HG03108 (cell line): Measurements from ENCODE around the gene ABCA9.
"Not testable (repeated sequence)": the region's sequence is repeated elsewhere in the genome, so short reads cannot be mapped to it uniquely, and the experiment has no call there.

Experiments used
- ATAC-seq: cut with Tn5 transposase; IDR thresholded peaks from one replicate; pipeline ENCODE4 v1.9.1; 2021; ENCODE audit warnings: moderate library complexity; ENCODE audit not compliant: unreplicated experiment

The ABCA9 gene, protein sequence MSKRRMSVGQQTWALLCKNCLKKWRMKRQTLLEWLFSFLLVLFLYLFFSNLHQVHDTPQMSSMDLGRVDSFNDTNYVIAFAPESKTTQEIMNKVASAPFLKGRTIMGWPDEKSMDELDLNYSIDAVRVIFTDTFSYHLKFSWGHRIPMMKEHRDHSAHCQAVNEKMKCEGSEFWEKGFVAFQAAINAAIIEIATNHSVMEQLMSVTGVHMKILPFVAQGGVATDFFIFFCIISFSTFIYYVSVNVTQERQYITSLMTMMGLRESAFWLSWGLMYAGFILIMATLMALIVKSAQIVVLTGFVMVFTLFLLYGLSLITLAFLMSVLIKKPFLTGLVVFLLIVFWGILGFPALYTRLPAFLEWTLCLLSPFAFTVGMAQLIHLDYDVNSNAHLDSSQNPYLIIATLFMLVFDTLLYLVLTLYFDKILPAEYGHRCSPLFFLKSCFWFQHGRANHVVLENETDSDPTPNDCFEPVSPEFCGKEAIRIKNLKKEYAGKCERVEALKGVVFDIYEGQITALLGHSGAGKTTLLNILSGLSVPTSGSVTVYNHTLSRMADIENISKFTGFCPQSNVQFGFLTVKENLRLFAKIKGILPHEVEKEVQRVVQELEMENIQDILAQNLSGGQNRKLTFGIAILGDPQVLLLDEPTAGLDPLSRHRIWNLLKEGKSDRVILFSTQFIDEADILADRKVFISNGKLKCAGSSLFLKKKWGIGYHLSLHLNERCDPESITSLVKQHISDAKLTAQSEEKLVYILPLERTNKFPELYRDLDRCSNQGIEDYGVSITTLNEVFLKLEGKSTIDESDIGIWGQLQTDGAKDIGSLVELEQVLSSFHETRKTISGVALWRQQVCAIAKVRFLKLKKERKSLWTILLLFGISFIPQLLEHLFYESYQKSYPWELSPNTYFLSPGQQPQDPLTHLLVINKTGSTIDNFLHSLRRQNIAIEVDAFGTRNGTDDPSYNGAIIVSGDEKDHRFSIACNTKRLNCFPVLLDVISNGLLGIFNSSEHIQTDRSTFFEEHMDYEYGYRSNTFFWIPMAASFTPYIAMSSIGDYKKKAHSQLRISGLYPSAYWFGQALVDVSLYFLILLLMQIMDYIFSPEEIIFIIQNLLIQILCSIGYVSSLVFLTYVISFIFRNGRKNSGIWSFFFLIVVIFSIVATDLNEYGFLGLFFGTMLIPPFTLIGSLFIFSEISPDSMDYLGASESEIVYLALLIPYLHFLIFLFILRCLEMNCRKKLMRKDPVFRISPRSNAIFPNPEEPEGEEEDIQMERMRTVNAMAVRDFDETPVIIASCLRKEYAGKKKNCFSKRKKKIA (N-terminal part only)

DNA sequence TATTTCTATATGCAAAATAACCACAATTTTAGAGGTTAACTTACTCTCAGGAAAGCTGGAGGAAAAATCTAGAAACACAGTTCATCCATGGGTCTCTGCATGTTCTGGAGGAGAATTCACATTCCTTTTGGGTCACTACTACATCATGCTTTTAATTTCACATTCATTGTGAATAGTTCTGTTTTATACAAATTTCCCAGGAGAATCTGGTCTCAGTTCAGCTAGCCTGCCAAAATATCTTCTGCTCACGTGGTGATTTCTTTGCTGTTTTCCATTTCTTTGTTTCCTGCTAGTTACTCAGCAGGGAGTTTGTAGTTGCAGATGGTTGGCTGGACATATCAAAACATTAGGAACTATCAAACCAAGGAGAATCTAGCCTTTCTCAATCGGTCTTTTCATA is at the start of gene ABCA9:
ABCA9 (minus strand) TSS at position 106 of the 400 bp plus-strand sequence. CDS start 9,801 bp downstream, outside the sequence.
- ATAC-seq: no peak

DNA sequence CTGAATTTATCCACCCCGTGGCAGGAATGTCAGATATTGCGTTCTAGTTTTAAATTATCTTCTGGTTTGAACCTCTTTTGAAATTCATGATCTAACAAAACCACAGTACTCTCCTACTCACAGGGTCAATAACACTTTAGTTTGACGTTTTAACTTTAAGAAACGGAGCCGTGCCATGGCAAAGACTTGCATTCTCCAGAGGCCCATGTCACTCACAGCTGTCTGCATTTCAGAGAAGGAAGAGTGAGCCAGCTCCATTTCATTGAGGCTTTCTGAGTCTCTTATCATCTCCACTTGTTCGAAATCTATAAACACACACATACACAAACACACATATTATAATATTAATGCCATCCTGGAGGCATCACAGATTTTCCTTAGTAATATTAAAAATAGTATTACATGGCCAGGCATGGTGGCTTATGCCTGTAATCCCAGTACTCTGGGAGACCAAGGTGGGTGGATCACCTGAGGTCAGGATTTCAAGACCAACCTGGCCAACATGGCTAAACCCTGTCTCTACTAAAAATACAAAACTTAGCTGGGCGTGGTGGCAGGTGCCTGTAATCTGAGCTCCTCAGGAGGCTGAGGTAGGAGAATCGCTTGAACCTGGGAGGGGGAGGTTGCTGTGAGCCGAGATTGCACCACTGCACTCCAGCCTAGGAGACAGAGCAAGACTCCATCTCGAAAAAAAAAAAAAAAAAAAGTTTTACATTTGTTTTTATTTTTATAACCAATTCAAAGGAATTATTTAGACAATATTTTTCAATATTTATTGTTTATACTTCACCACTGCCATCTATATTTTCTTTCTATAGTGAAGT is 45.4 kb upstream of the ABCA9 start:
- no peak for ATAC-seq

DNA sequence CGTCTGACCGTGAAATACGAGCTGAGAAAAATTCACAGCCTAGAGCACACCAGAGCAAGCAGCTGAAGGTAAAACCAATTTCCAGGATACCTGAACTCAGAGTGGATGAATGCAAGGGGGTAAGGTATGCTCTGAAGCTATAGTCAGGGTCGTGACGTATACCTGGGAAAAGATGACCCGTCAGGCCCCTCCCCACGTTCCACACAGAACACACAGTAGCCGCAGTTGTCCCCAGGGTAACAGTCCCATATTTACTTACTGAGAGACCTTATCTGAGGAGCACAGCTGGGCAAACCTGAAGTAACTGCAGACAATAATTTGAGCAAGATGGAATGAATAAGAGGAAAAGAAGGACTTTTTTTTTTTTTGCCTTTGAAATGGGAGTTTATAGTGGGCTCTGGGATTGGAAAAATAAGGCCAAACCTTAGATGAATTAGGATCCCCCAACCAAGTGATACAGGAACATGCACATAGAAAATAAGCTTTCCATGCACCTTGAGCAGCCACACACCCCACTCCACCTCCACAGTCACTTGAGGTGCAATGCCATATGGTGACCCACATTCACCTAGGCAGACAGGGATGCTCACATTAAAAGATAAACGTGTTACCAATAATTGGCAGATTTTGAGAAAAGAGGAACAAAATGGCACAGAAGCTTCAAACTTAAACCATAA is 43.0 kb upstream of the ABCA9 start:
- no peak for ATAC-seq

DNA sequence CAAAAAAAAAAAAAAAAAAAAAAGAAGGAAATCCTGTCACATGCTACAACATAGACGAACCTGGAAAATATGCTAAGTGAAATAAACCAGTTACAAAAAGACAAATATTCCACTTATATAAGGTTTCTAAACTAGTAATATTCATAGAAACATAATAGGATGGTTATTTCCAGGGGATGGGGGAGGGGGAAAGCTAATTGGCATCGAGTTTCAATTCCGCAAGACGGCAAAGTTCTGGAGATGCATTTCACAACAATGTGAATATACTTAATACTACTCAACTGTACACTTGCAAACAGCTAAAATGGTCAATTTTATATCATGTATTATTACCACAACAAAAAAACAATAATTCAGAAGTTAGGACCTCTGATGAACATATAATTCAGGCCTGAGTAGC is 37.9 kb upstream of the ABCA9 start:
- no peak for ATAC-seq

DNA sequence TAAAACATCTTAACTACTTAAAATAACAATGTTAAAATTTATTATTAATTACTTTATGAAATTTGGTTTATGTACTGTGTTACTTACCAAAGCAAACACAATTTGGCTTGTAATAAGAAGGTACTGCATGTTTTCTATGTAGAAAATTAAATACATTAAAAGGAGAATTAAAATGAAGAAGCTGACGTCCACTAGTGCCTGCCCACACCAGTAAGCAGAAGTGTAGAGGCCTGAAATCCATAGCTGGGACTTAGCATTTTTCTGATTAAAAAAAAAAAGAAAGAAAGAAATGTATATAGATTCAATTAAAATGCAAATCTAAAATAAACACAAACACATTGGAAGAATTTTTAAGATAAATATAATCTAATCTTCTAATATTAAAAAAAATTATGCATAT is 35.8 kb upstream of the ABCA9 start:
- no peak for ATAC-seq

DNA sequence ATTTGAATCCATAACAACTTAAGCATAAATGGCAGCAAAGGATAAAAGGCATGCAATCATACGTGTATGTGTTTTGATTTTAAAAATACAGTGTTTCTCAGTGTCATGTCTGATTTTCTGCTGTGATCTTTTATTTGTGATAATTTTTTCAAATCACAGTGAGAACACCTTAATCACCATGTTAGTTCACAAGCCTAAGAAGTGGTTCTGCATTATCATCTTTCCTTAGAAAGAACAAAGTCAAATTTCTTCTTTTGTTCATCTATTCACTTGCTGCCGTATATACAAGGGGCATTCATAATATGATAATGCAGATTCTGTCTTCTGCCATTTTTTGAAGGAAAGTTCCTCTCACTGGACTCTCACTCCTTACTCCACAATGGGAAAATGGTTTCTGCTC is 33.3 kb upstream of the ABCA9 start:
- ATAC-seq: no peak

DNA sequence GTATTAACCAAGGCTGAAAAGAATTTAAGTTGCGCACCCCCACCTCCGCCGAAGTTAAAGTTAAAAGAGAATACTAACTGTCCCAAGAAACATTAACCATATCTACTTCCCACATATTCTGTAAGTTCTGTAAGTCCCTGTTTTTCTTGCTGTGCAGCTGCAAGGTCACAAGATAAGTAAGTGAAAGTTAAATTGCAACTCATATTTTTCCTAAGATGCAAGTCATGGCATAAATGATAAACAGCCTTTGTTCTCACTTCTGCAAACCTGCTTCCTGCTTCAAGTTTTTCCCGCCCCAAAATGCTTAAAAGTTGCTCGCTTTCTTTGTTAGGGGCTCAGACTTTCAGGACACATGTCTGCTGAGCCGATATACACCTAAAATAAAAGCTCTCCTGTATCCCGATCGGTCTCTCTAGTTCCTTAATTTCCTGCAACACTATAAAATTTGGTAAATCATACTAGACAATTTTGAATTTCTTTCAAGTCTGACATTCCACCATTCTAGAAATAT is 32.6 kb upstream of the ABCA9 start:
- ATAC-seq: no peak

DNA sequence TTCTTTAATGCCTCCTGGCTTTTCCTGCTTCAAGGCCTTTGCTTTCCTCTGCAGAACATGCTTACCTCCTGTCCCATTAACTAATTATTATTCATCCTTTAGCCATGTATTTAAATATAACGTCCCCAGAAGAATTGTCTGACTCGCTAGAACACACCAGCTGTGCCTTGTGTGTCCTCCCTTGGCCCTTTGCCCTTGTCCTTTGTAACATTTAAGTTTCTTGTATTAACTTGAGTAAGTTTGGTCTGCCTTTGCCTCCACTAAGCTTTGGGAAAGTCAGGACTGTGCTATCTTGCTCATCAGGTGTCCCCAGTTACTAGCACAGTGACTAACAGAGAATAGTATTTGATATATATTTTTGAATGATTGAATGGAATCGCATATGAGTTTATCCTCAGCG is 29.6 kb upstream of the ABCA9 start:
- no peak for ATAC-seq

DNA sequence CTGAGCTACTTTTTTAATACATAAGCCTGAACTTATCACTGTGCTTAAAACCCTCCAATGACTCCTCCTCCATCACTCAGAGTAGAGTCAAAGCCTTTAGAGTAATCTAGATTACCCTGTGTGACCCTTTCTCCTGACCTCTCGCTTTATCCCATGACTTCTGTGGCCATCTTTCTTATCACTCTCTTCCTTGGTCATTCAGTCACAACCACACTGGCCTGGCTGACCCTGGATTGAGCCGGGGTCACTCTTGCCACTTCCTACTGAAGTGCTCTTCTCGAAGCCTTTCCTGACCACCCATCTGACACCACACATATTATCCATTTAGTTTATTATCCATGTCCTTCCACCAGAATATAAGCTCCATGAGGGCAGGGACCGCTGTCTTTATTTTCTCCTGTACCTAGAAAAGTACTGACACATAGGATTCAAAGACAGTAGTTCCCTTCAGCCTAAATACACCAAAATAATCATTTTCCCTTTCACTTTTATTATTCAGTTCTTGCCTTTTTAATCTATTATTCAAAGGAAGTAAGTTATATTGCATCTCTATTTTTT is 28.0 kb upstream of the ABCA9 start:
- ATAC-seq: no peak

DNA sequence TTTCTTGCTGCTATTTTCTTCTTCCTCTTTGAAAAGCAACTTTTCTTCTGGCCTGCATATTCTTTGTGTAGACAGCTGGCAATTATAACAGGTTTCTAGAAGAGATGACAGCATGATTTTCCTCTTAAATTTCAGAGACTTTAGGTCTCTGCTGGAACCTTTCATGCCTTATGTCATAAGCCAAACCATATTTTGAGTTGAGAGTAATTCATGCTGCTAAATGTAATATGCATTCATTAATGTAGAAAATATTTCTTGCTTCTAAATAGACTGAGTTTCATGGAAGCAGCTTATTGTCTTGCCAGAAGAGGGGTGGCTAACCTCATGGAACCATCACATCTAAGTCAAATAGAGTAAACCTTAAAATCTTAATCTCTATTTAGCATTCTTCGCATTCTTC is 25.9 kb upstream of the ABCA9 start:
- no peak for ATAC-seq

DNA sequence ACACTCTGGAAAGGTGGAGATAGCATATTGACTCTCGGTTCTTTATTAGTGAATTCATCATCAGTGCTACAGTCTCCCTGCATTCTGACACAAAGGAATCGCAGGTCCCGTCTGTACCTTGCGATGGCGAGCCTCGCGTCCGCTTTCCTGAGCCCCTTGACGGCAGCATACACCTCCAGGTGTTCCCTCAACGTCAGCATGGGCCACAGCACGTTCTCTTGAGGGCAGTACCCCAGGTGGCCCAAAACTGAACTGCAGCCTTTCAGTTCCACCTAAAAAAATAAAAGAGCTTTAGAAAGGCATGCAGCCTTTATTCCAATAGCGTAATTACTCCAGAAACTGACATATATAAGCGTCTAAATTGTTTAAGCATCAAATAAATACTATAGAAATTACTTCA is 24.2 kb upstream of the ABCA9 start:
- ATAC-seq: no peak

DNA sequence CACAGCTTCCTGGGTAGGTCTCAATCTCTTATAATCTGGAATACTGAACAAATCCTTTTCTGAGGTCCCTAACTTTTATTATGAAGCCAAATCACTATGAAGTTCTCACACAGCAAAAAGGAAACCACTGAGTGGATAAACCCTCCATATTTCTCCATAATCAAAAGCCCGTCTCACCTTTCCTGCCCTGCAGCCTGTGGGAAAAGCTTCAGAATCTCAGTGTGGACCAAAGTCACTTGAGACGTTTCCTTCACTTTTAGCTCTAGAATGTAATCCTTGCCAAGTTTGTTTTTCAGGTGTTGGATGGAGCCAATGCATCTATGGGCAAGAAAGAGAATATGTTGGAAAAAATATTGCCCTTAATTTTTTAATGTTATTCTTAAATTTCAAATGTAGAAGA is 22.0 kb upstream of the ABCA9 start:
- ATAC-seq: no peak

DNA sequence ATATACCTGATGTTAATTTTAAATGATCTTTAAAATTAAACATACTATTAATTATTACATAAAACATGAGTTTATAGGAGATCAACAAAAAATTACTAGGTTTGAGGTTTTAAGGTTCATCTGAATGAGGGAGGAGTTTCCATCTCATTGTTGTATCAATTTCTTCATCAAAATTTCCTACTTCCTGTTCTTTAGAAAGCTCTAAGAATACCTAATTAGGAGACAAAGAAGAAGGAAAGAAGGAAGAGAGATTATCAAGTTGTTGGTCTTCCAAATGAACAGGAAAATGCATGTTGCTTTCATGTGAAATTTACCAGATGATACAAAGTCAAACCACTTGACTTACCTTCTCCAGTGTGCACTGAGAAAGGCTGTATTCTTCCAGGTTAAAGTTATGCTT is 18.1 kb upstream of the ABCA9 start:
- ATAC-seq: no peak

DNA sequence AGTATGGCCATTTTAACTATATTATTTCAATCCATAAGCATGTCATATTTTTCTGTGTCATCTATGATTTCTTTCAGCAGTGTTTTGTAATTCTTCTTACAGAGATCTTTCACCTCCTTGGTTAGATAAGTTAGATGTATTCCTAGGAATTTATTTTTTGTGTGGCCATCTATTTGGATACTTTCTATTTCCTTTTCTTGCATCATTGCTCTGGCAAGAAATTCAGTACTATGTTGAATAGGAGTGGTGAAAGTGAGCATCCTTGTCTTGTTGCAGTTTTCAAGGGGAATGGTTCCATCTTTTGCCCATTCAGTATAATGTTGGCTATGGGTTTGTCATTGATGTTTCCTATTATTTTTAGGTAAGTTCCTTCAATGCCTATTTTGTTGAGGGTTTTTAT is 15.1 kb upstream of the ABCA9 start:
- ATAC-seq: no peak

DNA sequence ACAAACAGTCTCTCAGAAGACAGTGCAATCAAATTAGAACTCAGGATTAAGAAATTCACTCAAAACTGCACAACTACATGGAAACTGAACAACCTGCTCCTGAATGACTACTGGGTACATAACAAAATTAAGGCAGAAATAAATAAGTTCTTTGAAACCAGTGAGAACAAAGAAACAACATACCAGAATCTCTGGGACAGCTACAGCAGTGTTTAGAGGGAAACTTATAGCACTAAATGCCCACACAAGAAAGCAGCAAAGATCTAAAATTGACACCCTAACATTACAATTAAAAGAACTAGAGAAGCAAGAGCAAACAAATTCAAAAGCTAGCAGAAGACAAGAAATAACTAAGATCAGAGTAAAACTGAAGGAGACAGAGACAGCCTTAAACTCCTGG is 12.7 kb upstream of the ABCA9 start:
- not testable (repeated sequence) for ATAC-seq

DNA sequence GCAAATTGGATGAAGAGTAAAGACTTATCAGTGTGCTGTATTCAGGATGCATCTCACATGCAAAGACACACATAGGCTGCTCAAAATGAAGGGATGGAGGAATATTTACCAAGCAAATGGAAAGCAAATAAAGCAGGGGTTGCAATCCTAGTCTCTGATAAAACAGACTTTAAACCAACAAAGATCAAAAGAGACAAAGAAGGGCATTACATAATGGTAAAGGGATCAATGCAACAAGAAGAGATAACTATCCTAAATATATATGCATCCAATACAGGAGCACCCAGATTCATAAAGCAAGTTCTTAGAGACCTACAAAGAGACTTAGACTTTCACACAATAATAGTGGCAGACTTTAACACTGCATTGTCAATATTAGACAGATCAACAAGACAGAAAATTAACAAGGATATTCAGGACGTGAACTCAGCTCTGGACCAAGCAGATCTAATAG is 12.1 kb upstream of the ABCA9 start:
- not testable (repeated sequence) for ATAC-seq

DNA sequence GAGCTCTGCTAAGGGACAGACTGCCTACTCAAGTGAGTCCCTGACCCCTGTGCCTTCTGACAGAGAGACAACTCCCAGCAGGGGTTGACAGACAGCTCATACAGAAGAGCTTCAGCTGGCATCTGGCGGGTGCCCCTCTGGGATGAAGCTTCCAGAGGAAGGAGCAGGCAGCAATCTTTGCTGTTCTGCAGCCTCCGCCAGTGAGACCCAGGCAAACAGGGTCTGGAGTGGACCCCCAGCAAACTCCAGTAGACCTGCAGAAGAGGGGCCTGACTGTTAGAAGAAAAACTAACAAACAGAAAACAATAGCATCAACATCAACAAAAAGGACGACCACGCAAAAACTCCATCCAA is 10.5 kb upstream of the ABCA9 start:
- ATAC-seq: not testable (repeated sequence)

DNA sequence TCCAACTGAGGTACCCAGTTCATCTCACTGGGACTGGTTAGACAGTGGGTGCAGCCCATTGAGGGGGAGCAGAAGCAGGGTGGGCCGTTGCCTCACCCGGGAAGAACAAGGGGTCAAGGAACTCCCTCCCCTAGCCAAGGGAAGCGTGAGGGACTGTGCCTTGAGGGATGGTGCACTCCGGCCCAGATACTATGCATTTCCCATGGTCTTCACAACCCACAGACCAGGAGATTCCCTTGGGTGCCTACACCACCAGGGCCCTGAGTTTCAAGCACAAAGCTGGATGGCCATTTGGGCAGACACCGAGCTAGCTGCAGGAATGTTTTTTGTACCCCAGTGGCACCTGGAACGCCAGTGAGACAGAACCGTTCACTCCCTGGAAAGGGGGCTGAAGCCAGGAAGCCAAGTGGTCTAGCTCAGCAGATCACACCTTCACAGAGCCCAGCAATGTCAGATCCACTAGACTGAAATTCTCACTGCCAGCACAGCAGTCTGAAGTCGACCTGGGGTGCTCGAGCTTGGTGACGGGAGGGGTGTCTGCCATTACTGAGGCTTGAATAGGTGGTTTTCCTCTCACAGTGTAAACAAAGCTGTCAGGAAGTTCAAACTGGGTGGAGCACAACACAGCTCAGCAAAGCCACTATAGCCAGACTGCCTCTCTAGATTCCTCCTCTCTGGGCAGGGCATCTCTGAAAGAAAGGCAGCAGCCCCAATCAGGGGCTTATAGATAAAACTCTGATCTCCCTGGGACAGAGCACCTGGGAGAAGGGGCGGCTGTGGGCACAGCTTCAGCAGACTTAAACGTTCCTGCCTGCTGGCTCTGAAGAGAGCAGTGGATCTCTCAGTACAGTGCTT is 9.9 kb upstream of the ABCA9 start:
- ATAC-seq: not testable (repeated sequence)
